ENCODE measurements around the gene LAMB3. TPM values are rescaled to one million over a fixed set of nuclear protein-coding genes. Genes with fewer than 3 reads are reported as not detected.

The LAMB3 gene
- total RNA-seq, 4 donors from 2014 or later = 0.17 to 1.0 (median 0.52) TPM

DNA sequence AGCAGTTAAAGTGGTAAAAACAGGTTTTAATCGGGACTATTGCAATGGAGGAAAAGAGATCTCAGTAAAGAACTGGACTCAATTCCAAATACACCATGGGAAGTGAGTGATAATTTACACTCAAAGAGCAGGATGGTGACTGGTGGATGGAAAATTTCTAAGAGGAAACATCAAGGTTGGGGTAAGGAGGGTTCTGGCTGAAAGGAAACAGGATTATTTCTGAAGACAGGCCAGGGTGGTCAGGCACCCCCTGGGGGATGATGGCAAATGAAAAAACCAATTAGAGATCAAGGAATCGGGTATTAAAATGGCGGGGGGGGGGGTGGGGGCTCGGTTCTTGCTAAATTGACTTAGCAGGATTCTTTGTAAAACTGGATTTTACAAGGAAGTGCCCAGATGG is 40.1 kb upstream of the LAMB3 start:
- WGBS = 67% methylated on average over 4 of the region's 4 CpGs

GRCh38 chr1:209691237-209691636 is 39.0 kb upstream of the LAMB3 start:
- DNase-seq (ENCODE audit: extremely low spot score) = no peak
- TF ChIP-seq, protein P1, sequence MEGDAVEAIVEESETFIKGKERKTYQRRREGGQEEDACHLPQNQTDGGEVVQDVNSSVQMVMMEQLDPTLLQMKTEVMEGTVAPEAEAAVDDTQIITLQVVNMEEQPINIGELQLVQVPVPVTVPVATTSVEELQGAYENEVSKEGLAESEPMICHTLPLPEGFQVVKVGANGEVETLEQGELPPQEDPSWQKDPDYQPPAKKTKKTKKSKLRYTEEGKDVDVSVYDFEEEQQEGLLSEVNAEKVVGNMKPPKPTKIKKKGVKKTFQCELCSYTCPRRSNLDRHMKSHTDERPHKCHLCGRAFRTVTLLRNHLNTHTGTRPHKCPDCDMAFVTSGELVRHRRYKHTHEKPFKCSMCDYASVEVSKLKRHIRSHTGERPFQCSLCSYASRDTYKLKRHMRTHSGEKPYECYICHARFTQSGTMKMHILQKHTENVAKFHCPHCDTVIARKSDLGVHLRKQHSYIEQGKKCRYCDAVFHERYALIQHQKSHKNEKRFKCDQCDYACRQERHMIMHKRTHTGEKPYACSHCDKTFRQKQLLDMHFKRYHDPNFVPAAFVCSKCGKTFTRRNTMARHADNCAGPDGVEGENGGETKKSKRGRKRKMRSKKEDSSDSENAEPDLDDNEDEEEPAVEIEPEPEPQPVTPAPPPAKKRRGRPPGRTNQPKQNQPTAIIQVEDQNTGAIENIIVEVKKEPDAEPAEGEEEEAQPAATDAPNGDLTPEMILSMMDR (IDR thresholded peaks at IDR 0.05) = no peak
- TF ChIP-seq EP300 (IDR thresholded peaks at IDR 0.05) (no peak), POLR2A (IDR thresholded peaks at IDR 0.05; ENCODE audit: low read depth) (no peak), POLR2AphosphoS5 (IDR thresholded peaks at IDR 0.05) (no peak)
- intact Hi-C loops (cut with DNase I) = loop anchor here (5.0 kb wide), 1 partner anchor 56 kb away; no protein-coding TSS in a partner anchor
- no peaks in the 10 kb centered on the region for H3K36me3 ChIP-seq
- no peak overlapping the region for H3K4me3 ChIP-seq
- H3K27ac ChIP-seq (replicated peaks in 1 of 4) = no peak overlapping the region
- H3K4me1 ChIP-seq = peaks cover 0 to 7% (median 0%) of the 10 kb centered on the region in 4 donors
- H3K27me3 ChIP-seq = no peaks in the 10 kb centered on the region
- 74% methylated on average over 3 of the region's 3 CpGs for WGBS
- H3K9me3 ChIP-seq = no peaks in the 10 kb centered on the region

More for the DNA sequence above, 40.1 kb upstream of the LAMB3 start:
- Histone ChIP-seq H3K36me3 (no peaks in the 10 kb centered on the region), H3K4me1 (peaks cover 0 to 7% (median 0%) of the 10 kb centered on the region in 4 donors), H3K27ac (replicated peaks in 1 of 4) (no peak overlapping the region), H3K9me3 (no peaks in the 10 kb centered on the region), H3K27me3 (no peaks in the 10 kb centered on the region), H3K4me3 (no peak overlapping the region)
- DNase-seq (ENCODE audit: extremely low spot score) = no peak
- intact Hi-C loops (cut with DNase I) = loop anchor here (2.0 to 5.0 kb wide), 2 partner anchors 55 to 115 kb away; no protein-coding TSS in a partner anchor
- TF ChIP-seq, protein P1 (IDR thresholded peaks at IDR 0.05) = no peak
- TF ChIP-seq EP300 (IDR thresholded peaks at IDR 0.05) = no peak
- TF ChIP-seq POLR2AphosphoS5 (IDR thresholded peaks at IDR 0.05) = no peak
- TF ChIP-seq POLR2A (IDR thresholded peaks at IDR 0.05; ENCODE audit: low read depth) = no peak

GRCh38 chr1:209689477-209689876 is 37.3 kb upstream of the LAMB3 start:
- WGBS = 70% methylated on average over 4 of the region's 4 CpGs
- H3K36me3 ChIP-seq = no peaks in the 10 kb centered on the region
- TF ChIP-seq POLR2AphosphoS5 (IDR thresholded peaks at IDR 0.05) (no peak), EP300 (IDR thresholded peaks at IDR 0.05) (no peak), POLR2A (IDR thresholded peaks at IDR 0.05; ENCODE audit: low read depth) (no peak)
- TF ChIP-seq, protein P1 (IDR thresholded peaks at IDR 0.05) = no peak

GRCh38 chr1:209688746-209689234 is 36.6 kb upstream of the LAMB3 start:
- TF ChIP-seq POLR2AphosphoS5 (IDR thresholded peaks at IDR 0.05) (no peak), POLR2A (IDR thresholded peaks at IDR 0.05; ENCODE audit: low read depth) (no peak), EP300 (IDR thresholded peaks at IDR 0.05) (no peak)
- TF ChIP-seq, protein P1 (IDR thresholded peaks at IDR 0.05) = no peak
- intact Hi-C loops (cut with DNase I) = loop anchor here (5.0 kb wide), 1 partner anchor 56 kb away; no protein-coding TSS in a partner anchor
- WGBS = 64% methylated on average over 1 of the region's 1 CpG
- Histone ChIP-seq H3K27ac (replicated peaks in 1 of 4) (no peak overlapping the region), H3K4me3 (no peak overlapping the region), H3K4me1 (peaks cover 0 to 7% (median 2%) of the 10 kb centered on the region in 4 donors), H3K36me3 (no peaks in the 10 kb centered on the region), H3K27me3 (no peaks in the 10 kb centered on the region), H3K9me3 (no peaks in the 10 kb centered on the region)
- DNase-seq (ENCODE audit: extremely low spot score) = no peak

More at GRCh38 chr1:209689477-209689876, 37.3 kb upstream of the LAMB3 start:
- H3K9me3 ChIP-seq = no peaks in the 10 kb centered on the region
- intact Hi-C loops (cut with DNase I) = loop anchor here (5.0 kb wide), 1 partner anchor 57 kb away; no protein-coding TSS in a partner anchor
- H3K27ac ChIP-seq (replicated peaks in 1 of 4) = no peak overlapping the region
- H3K4me3 ChIP-seq = no peak overlapping the region
- no peaks in the 10 kb centered on the region for H3K27me3 ChIP-seq
- no peak for DNase-seq (ENCODE audit: extremely low spot score)
- peaks cover 0 to 7% (median 2%) of the 10 kb centered on the region in 4 donors for H3K4me1 ChIP-seq
